Smooth muscle cell (in vitro differentiated cells): ENCODE data around the gene YAE1. TPM values are rescaled to one million over a fixed set of nuclear protein-coding genes. Genes with fewer than 3 reads are reported as not detected.

Source experiments
- DNase-seq: peaks from one replicate; lab custom pipeline; 2025; ENCODE audit not compliant: unreplicated experiment; lab: John Stamatoyannopoulos, UW
- H2AFZ ChIP-seq: fragments of 200-600 bp; sonication (generic); 2 replicates; pipeline ENCODE4 v1.6.0; 2016; ENCODE audit warnings: antibody characterized with exemption, low read depth, mild to moderate bottlenecking
- H3F3A ChIP-seq: fragments of 200-600 bp; sonication (generic); 2 replicates; pipeline ENCODE4 v1.6.0; 2017; ENCODE audit warnings: antibody characterized with exemption, low read depth
- H3K27ac ChIP-seq: fragments of 200-600 bp; sonication (generic); 2 replicates; pipeline ENCODE4 v1.5.1; 2016; ENCODE audit warnings: low read depth, mild to moderate bottlenecking
- H3K27me3 ChIP-seq: fragments of 200-600 bp; sonication (generic); 2 replicates; pipeline ENCODE4 v1.6.1; 2016; ENCODE audit warnings: low read depth, mild to moderate bottlenecking
- H3K36me3 ChIP-seq: fragments of 200-600 bp; sonication (generic); 2 replicates; pipeline ENCODE4 v1.5.1; 2016; ENCODE audit warnings: low read depth
- H3K4me1 ChIP-seq: fragments of 200-600 bp; sonication (generic); 2 replicates; pipeline ENCODE4 v1.5.1; 2016; ENCODE audit warnings: low read depth
- H3K4me2 ChIP-seq: fragments of 200-600 bp; sonication (generic); 2 replicates; pipeline ENCODE4 v1.6.0; 2016; ENCODE audit warnings: mild to moderate bottlenecking
- H3K4me3 ChIP-seq: fragments of 200-600 bp; sonication (generic); 2 replicates; pipeline ENCODE4 v1.5.1; 2016; ENCODE audit warnings: mild to moderate bottlenecking
- H3K79me2 ChIP-seq: fragments of 200-600 bp; sonication (generic); 2 replicates; pipeline ENCODE4 v1.6.0; 2016; ENCODE audit warnings: low read depth, mild to moderate bottlenecking
- H3K9ac ChIP-seq: fragments of 200-600 bp; sonication (generic); 2 replicates; pipeline ENCODE4 v1.6.0; 2016; ENCODE audit warnings: low read depth
- H3K9me3 ChIP-seq: fragments of 200-600 bp; sonication (generic); replicated peaks from 2 replicates; pipeline ENCODE4 v1.5.1; 2016; ENCODE audit warnings: low read depth
- H4K20me1 ChIP-seq: fragments of 200-600 bp; sonication (generic); 2 replicates; pipeline ENCODE4 v1.6.0; 2016; ENCODE audit warnings: low read depth
- WGBS: methylation state at CpG from one replicate; pipeline ENCODE4 v1.1.7; 2016; ENCODE audit warnings: low lambda C conversion rate; 5-methylcytosine and 5-hydroxymethylcytosine counted together
- polyA plus RNA-seq: library from polyadenylated mRNA; unstranded; fragments of >200 nt; fragmentation: Nextera tagmentation; extraction: Ambion mirVana; gene quantifications from 2 replicates; pipeline ENCODE4 v1.2.1, GENCODE V29; 2016
- total RNA-seq: library from RNA; depleted of rRNA; stranded (reverse); fragments of >200 nt; gene quantifications from 2 replicates; pipeline ENCODE4 v1.2.3, GENCODE V29; 2014
- TF ChIP-seq, protein P1 (sequence below): fragments of 200-600 bp; sonication (generic); IDR thresholded peaks from 2 replicates; pipeline ENCODE4 v1.5.1; 2017; ENCODE audit warnings: borderline replicate concordance, mild to moderate bottlenecking, antibody characterized with exemption; ENCODE audit not compliant: insufficient read depth, poor library complexity, severe bottlenecking

YAE1 gene
- total and polyA plus RNA-seq, 2 experiments from 2014 or later: 28.3 to 32.5 TPM

- TF ChIP-seq, protein P1, sequence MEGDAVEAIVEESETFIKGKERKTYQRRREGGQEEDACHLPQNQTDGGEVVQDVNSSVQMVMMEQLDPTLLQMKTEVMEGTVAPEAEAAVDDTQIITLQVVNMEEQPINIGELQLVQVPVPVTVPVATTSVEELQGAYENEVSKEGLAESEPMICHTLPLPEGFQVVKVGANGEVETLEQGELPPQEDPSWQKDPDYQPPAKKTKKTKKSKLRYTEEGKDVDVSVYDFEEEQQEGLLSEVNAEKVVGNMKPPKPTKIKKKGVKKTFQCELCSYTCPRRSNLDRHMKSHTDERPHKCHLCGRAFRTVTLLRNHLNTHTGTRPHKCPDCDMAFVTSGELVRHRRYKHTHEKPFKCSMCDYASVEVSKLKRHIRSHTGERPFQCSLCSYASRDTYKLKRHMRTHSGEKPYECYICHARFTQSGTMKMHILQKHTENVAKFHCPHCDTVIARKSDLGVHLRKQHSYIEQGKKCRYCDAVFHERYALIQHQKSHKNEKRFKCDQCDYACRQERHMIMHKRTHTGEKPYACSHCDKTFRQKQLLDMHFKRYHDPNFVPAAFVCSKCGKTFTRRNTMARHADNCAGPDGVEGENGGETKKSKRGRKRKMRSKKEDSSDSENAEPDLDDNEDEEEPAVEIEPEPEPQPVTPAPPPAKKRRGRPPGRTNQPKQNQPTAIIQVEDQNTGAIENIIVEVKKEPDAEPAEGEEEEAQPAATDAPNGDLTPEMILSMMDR: no peak
- Histone ChIP-seq H3K27ac (peak overlapping the region; percentile 98), H3K9ac (no peak overlapping the region), H3K4me1 (peaks cover 25% of the 10 kb centered on the region), H3K4me3 (peak overlapping the region; percentile 87), H3K9me3 (no peaks in the 10 kb centered on the region), H3F3A (peaks cover 7% of the 10 kb centered on the region), H3K27me3 (no peaks in the 10 kb centered on the region), H4K20me1 (peaks cover 28% of the 10 kb centered on the region), H3K4me2 (peak overlapping the region; percentile 97), H3K36me3 (no peaks in the 10 kb centered on the region), H2AFZ (no peak overlapping the region), H3K79me2 (peaks cover 33% of the 10 kb centered on the region)
- WGBS: 88% methylated on average over 1 of the region's 1 CpG
- no peak for DNase-seq
These were observed 55.7 kb downstream of the YAE1 start for GRCh38 chr7:39621784-39622411.

Other genes with a start within 250 kb of the YAE1 start
- 19.5 TPM in 2 replicates for gene RALA, start 57.2 kb downstream of the YAE1 start, total RNA-seq
- gene RALA, start 57.2 kb downstream of the YAE1 start, polyA plus RNA-seq: 42.8 and 59.8 TPM in 2 replicates